Loucy (cell line): Measurements from ENCODE around the gene RAPSN.

Experiments used
- CTCF ChIP-seq: fragments of 200-600 bp; sonication (generic); conservative IDR thresholded peaks from 2 replicates; pipeline ENCODE4 v1.5.1; 2014; ENCODE audit warnings: mild to moderate bottlenecking, antibody characterized with exemption, low read length
- EZH2phosphoT487 ChIP-seq: fragments of 200-600 bp; IDR thresholded peaks from 2 replicates; pipeline ENCODE4 v1.6.1; 2018; ENCODE audit warnings: antibody characterized with exemption, mild to moderate bottlenecking, moderate library complexity, borderline replicate concordance

- TF ChIP-seq CTCF (no peak), EZH2phosphoT487 (no peak)
These were observed 17.3 kb upstream of the RAPSN start for GRCh38 chr11:47466201-47466600.
